KBM-7 (cell line): Measurements from ENCODE around the gene TUBG1.

Experiments used
- DNase-seq: peaks from one replicate; pipeline ENCODE4 v3.0.0-alpha.2; 2015
- in situ Hi-C: fragments of 300-500 bp; cut with MboI; formaldehyde crosslinking; loops from 2 replicates; pipeline ENCODE4 v1.14.3; 2020; ENCODE audit warnings: low sequenced_read_pairs, low pct_unique_long_range_greater_than_20kb, mixed read lengths

The TUBG1 gene

DNA sequence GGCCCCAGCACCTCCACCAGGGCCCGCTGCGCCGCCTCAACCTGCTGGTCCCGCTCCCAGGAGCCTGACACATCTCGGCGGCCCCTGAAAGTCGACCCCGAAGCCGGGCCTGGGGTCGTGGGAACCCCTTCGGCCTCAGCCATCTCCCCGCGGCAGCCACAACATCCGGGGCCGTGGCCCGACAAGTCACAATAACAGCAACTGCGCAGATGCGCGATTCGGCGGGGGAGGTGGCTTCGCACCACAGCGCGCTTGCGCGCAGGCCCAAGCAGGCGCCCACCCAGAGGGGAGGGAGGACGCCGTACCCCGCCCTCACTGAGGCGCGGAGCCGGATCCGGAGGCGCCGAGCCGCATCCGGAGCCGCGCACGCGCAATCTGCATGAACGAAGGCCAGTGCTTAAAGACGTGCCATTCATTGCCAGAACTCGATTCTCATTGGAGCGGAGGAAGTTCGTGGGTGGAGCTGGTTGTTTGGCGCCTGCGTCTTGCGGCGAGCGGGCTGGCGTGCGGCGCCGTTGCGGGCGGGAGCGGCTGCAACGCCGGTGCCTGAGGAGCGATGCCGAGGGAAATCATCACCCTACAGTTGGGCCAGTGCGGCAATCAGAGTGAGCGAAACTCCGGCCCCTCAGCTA, at the start of gene TUBG1, which contains the start of gene RETREG3:
TSS of gene TUBG1 (plus strand) at position 502 of the 632 bp plus-strand sequence. CDS start at position 557, 55 bp downstream.
TSS of gene RETREG3 (minus strand) at position 193 of the 632 bp plus-strand sequence. CDS start at position 143, 50 bp downstream.
- peak; percentile 99 for DNase-seq
- in situ Hi-C loops: no loop called here

DNA sequence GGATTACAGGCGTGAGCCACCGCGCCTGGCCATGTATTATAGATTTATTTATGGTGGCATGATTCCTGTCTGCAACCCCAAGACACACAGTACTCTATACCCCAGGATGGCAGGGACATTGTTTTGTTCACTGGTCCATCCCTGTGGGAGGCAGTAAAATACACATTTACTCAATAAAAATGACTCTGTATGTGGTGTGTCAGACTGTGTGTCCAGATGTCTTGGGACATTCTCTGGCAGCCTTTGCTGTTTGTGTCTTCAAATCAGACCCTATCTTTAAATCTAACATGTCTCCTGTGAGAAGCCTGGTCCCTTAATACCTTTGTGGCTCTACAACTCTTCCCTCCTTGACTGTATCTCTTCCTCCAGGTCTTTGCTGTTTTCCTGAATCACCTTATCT, 49.2 kb upstream of the TUBG1 start:
- DNase-seq: no peak
- in situ Hi-C loops: no loop called here

GRCh38 chr17:42561897-42562387, 47.5 kb upstream of the TUBG1 start, which contains the start of gene COASY:
TSS of gene COASY (plus strand) at chr17:42562148. CDS start at chr17:42562623, 475 bp downstream.
- DNase-seq: peak; percentile 94
- in situ Hi-C loops: no loop called here

DNA sequence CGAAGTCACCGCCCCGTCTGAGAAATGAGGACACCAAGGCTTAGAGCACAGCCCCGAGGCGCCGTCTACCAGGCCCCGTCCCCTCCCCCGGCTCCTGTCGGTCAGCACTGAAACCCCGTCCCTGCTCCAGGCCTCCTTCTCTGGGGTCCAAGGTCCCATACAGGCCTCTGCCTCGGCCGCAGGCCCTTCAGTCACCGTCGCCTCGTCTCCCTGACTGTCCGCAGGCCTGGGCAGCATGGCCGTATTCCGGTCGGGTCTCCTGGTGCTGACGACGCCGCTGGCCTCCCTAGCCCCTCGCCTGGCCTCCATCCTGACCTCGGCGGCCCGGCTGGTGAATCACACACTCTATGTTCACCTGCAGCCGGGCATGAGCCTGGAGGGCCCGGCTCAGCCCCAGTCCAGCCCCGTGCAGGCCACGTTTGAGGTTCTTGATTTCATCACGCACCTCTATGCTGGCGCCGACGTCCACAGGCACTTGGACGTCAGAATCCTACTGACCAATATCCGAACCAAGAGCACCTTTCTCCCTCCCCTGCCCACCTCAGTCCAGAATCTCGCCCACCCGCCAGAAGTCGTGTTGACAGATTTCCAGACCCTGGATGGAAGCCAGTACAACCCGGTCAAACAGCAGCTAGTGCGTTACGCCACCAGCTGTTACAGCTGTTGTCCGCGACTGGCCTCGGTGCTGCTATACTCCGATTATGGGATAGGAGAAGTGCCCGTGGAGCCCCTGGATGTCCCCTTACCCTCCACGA, 46.9 kb upstream of the TUBG1 start:
- DNase-seq: no peak
- in situ Hi-C loops: no loop called here

DNA sequence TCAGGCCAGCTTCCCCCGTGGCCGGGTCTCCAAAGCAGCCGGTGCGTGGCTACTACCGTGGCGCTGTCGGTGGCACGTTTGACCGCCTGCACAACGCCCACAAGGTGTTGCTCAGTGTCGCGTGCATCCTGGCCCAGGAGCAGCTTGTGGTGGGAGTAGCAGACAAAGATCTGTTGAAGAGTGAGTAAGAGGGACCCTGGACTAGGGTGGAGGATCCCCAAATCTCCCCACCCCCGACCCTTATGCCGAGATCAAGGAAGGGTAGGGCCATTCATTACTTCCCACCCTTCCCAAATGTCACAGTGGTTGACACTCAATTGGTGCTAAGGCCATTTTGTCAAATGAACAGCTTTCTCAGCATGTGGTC, 46.4 kb upstream of the TUBG1 start:
- peak; percentile 35 for DNase-seq
- in situ Hi-C loops: no loop called here

- DNase-seq: no peak
- in situ Hi-C loops: no loop called here
These were observed 45.9 kb upstream of the TUBG1 start for GRCh38 chr17:42563543-42563942.

DNA sequence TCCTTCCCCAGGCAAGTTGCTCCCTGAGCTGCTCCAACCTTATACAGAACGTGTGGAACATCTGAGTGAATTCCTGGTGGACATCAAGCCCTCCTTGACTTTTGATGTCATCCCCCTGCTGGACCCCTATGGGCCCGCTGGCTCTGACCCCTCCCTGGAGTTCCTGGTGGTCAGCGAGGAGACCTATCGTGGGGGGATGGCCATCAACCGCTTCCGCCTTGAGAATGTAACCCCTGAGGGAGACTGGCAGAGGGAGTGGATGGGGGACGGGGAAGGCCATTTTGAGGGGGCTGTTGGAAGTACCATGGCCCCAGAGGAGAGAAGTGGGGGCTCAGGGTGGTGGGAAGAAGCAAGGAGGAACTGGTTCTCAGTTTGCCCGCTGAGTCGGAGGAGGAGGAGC, 45.5 kb upstream of the TUBG1 start:
- DNase-seq: no peak
- in situ Hi-C loops: no loop called here

DNA sequence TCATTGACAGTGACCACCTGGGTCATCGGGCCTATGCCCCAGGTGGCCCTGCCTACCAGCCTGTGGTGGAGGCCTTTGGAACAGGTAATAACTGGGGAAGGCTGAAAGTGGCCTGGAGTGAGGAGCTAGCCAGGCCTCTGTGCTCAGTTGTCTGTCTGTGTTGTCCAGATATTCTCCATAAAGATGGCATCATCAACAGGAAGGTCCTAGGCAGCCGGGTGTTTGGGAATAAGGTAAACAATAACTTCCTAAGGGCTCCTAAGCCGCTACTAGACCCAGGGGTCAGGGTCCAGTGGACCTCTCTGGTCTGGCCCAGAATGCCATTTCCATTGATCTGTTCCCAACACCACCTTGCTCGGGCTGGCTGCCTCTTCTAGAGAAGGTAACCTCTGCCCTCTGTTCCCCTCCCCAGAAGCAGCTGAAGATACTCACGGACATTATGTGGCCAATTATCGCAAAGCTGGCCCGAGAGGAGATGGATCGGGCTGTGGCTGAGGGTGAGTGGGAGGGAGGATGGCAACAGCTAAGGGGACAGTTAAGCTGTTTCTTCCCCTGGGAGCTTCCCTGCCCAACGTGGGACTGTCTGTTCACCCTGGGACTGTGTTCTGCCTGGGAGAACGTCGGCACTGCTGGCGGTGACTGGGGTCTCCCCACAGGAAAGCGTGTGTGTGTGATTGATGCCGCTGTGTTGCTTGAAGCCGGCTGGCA, 44.5 kb upstream of the TUBG1 start:
- DNase-seq: no peak
- in situ Hi-C loops: no loop called here

DNA sequence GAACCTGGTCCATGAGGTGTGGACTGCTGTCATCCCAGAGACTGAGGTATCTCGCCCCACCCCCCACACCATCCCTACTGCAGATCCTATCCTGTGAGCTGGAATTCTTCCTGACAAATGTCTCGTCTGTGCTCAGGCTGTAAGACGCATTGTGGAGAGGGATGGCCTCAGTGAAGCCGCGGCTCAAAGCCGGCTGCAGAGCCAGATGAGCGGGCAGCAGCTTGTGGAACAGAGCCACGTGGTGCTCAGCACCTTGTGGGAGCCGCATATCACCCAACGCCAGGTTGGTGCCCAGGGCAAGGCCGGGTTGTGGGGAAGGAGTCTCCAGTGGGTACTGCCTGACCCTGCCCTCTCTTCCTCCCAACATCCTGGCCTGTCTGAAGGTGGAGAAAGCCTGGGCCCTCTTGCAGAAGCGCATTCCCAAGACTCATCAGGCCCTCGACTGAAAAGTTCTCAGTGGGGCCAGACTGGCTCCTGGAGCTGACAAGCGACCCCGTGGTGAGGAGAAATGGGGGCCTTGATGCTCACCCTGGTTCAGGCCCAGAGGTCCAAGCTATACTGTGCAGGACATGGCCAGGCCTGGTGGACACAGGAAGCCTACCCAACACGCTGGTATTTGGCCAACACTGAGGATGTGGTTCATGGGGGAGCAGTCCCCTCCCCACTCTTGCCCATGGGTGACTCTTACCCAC, 43.8 kb upstream of the TUBG1 start:
- DNase-seq: no peak
- in situ Hi-C loops: no loop called here

GRCh38 chr17:42566215-42566882, 43.1 kb upstream of the TUBG1 start:
- no peak for DNase-seq
- in situ Hi-C loops: no loop called here

GRCh38 chr17:42566883-42567573, 42.5 kb upstream of the TUBG1 start, which contains the start of gene MLX:
TSS of gene MLX (plus strand) at chr17:42567100. CDS start at chr17:42567125, 25 bp downstream.
- DNase-seq: peak; percentile 87
- in situ Hi-C loops: no loop called here

GRCh38 chr17:42568341-42569111, 41.0 kb upstream of the TUBG1 start:
- in situ Hi-C loops: no loop called here
- no peak for DNase-seq

DNA sequence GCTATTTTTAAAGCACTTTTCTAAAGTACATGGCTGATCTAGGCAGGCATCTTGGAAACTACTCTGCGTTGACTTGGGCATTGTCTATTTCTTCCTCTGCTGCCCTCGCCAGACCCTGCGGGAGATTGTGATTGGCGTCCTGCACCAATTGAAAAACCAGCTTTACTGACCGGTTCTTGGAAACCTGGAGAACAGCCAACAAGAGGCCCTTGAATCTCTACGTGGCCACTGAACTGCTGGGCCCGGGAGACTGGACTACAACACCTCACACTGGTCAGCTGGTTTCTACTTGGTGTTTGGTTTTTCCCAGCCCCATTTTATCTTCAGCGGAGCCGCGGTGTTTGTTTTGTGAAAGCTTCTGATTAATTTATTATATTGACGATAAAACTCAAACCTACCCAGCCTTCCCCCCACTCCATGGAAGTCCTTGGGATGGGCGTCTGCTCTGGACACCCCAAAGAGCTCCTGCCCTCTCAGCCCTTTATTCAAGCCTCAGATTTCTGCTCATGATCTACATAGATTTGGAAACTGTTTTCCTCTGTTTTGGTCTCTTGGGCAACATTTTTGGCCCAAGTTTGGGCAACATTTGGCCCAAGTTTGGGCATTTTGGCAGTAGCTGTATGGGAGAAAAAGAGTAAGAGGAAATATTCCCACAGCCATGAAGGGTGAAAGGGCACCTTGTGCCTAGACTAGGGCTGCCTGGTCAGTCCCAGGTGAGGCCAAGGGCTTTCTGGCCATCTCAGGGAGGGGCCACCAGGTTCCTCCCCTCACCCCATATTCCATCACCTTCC, 37.9 kb upstream of the TUBG1 start:
- in situ Hi-C loops: no loop called here
- DNase-seq: no peak

- in situ Hi-C loops: no loop called here
- peak; percentile 47 for DNase-seq
These were observed 36.4 kb upstream of the TUBG1 start for GRCh38 chr17:42573095-42573494.

GRCh38 chr17:42574463-42574862, 35.0 kb upstream of the TUBG1 start:
- in situ Hi-C loops: no loop called here
- no peak for DNase-seq

- in situ Hi-C loops: loop anchor here (25.0 kb wide), 1 partner anchor 360 kb away; no protein-coding TSS in a partner anchor
- no peak for DNase-seq
These were observed 32.3 kb upstream of the TUBG1 start for GRCh38 chr17:42577140-42577531.
